SK-N-SH (cell line): ENCODE data around the gene BCAS3.

Experiments
- CTCF ChIP-seq: fragments of 200-600 bp; sonication (generic); IDR thresholded peaks from 2 replicates; pipeline ENCODE4 v1.6.1; 2017; ENCODE audit warnings: antibody characterized with exemption, mild to moderate bottlenecking, moderate library complexity
- EZH2phosphoT487 ChIP-seq: fragments of 200-600 bp; sonication (generic); IDR thresholded peaks from 2 replicates; pipeline ENCODE4 v1.6.1; 2017; ENCODE audit warnings: low read depth, mixed run types, mild to moderate bottlenecking, antibody characterized with exemption, moderate library complexity, borderline replicate concordance
- MAX ChIP-seq: IDR thresholded peaks from 2 replicates; pipeline ENCODE4 v1.4.0; 2012; ENCODE audit warnings: low read depth
- NRF1 ChIP-seq: IDR thresholded peaks from 2 replicates; pipeline ENCODE4 v1.6.1; 2012; ENCODE audit warnings: low read depth, mild to moderate bottlenecking, low read length
- PBX3 ChIP-seq: IDR thresholded peaks from 2 replicates; pipeline ENCODE4; 2012
- POLR2AphosphoS5 ChIP-seq: IDR thresholded peaks from 2 replicates; pipeline ENCODE4 v1.6.1; 2012; ENCODE audit warnings: low read depth, low read length
- RAD21 ChIP-seq: IDR thresholded peaks from 2 replicates; pipeline ENCODE4 v1.6.1; 2012; ENCODE audit warnings: mild to moderate bottlenecking, low read length
- REST ChIP-seq: IDR thresholded peaks from 2 replicates; pipeline ENCODE4 v1.6.1; 2012; ENCODE audit warnings: mild to moderate bottlenecking, low read depth, low read length, moderate library complexity
- SIN3A ChIP-seq: IDR thresholded peaks from 2 replicates; pipeline ENCODE4 v1.6.1; 2012; ENCODE audit warnings: low read depth, mild to moderate bottlenecking, low read length, moderate library complexity, borderline replicate concordance
- SMC3 ChIP-seq: IDR thresholded peaks from 2 replicates; pipeline ENCODE4 v1.6.1; 2012; ENCODE audit warnings: low read depth, low read length, improper control_type of control experiment
- TAF1 ChIP-seq: IDR thresholded peaks from 2 replicates; pipeline ENCODE4 v1.6.1; 2012; ENCODE audit warnings: low read depth, mild to moderate bottlenecking, low read length, moderate library complexity, borderline replicate concordance
- TCF12 ChIP-seq: IDR thresholded peaks from 2 replicates; pipeline ENCODE4 v1.4.0; 2012
- USF2 ChIP-seq: fragments of 150-350 bp; IDR thresholded peaks from 2 replicates; pipeline ENCODE4 v1.6.1; 2017; ENCODE audit warnings: antibody characterized with exemption, low read length, low read depth, borderline replicate concordance
- YY1 ChIP-seq: IDR thresholded peaks from 2 replicates; pipeline ENCODE4 v1.4.0; 2012; ENCODE audit warnings: low read depth, mild to moderate bottlenecking

- TF ChIP-seq CTCF (no peak), YY1 (no peak), EZH2phosphoT487 (no peak), USF2 (no peak), TAF1 (no peak), RAD21 (peak; percentile 34), POLR2AphosphoS5 (0 out of 2 replicates have a peak, but pooled peaks have one; percentile 27), SMC3 (no peak; the same call in 1 of the 2 replicates), TCF12 (peak; percentile 63), MAX (no peak), REST (no peak), SIN3A (0 out of 2 replicates have a peak, but pooled peaks have one; percentile 15), PBX3 (peak; percentile 81), NRF1 (no peak)
Observed at GRCh38 chr17:61160789-61161445, 483.3 kb downstream of the BCAS3 start.
